ENCODE data around the gene LTA.

LTA gene

GRCh38 chr6:31574106-31575061, 2.3 kb downstream of the LTA start:
- DNase-seq = peak; percentile 57

GRCh38 chr6:31575335-31575901, 3.3 kb downstream of the LTA start, which contains the start of gene TNF:
Gene TNF, plus strand, starts transcription at chr6:31575565. Its CDS starts 177 bp downstream, at chr6:31575742.
- DNase-seq = peak; percentile 95

GRCh38 chr6:31575952-31576685, 4.0 kb downstream of the LTA start:
- DNase-seq = no peak

GRCh38 chr6:31576897-31577578, 4.9 kb downstream of the LTA start:
- DNase-seq = peak; percentile 82

- DNase-seq = no peak
Observed at GRCh38 chr6:31577579-31577966, 5.5 kb downstream of the LTA start.

GRCh38 chr6:31578184-31579118, 6.4 kb downstream of the LTA start:
- DNase-seq = no peak

GRCh38 chr6:31579119-31579505, 7.0 kb downstream of the LTA start:
- DNase-seq = no peak

DNA sequence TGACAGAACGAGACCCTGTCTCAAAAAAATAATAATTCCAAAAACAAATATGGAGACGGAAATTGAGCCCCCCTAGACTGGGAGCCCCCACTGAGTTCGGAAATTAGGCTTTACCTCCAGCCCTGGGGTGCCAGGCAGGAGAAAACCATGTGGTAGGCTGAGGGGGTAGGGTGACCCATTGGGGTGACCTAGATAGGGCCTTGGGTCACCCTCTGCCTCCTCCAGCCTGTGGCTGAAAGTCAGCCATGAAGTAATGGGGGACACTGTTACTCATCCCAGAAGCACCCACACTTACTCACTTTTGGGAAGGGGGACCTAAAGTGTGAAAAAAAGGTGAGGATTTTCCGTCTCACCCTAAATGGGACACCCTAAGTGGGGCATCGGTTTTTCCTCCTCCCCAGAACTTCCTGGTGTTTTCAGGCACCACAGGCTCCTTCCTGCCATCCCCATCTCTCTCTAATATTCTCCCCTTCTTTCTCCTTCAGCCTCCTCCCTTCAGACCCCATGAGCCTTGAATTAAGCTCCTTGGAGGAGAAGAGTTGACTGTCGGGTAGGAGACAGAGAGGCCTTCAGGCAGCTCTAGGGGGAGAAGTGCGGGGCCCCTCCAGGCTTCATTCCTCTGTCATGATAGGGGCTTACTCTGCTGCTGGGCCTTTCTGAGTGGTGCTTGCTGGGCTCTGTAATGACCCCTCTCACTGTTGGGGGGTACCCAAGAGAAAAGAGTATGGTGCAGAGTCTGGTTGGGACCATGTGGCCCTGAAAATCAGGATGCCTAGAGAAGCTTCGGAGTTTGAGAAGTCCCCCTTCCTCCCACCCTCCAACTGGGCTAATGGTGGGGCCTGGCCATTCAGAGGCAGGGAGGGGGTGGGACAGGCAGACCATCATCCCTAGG, 7.7 kb downstream of the LTA start:
- DNase-seq = no peak

DNA sequence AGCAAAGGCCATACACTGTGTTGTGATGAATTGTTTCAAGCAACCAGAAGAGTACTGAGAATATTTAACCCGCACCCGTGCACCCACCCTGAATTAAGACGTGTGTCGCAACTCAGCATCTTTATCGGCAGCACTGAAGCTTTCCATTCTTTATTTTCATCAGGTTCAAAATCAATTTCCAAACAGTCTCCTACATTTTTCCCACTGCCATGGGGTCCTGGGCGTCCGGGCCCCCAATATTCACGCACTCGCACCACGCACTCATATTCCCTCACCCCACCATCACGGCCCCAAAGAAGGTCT, 8.3 kb downstream of the LTA start:
- no peak for DNase-seq

GRCh38 chr6:31580807-31581433, 8.8 kb downstream of the LTA start:
- DNase-seq = peak; percentile 94

- DNase-seq = no peak
Observed at GRCh38 chr6:31581434-31582229, 9.5 kb downstream of the LTA start.

DNA sequence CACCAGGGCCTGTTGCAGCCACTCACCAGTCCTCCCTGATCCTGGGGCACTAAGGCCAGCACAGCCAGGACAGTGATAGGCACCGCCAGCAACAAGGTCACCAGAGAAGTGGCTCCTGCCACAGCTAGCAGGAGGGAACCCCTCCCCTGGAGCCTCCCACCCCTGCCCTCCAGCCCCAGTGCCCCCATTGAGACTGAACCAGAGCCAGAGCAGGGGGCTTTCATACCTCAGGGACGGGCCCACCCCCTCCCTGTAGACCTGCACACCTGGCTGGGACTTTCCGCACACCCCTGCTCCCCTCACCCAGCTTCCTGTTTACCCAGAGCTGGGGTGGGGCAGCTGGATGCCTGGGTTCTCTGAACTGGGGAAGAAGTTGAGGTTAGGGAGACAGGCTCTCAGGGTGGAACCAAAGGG, 10.1 kb downstream of the LTA start, which contains the start of gene LTB:
LTB (minus strand) TSS at position 195 of the 414 bp plus-strand sequence; CDS start at position 188, 7 bp downstream.
- peak; percentile 68 for DNase-seq

DNA sequence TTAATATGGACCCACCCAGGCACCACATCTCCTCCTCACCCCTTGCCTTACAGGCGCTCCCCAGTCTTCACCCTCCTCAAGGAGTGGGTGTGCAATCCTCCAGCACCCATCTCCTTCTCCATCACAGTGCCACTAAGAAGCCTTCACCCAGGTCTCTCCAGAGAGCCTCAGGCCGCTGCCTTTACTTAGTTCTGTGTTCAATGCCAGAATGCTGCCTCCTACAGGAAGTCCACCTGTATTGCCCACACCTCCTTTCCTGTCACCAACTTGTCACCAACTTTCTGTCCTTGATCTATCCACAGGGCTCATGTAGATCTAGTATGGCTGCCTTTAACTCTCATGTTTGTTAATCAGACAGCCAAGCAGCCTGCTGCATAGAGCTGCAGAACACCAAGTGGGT, 13.4 kb downstream of the LTA start:
- peak; percentile 81 for DNase-seq

GRCh38 chr6:31586008-31586407, 13.9 kb downstream of the LTA start, which contains the start of gene LST1:
Gene LST1, plus strand, starts transcription at chr6:31586277. Its CDS starts 1,023 bp downstream, at chr6:31587300.
- no peak for DNase-seq

DNA sequence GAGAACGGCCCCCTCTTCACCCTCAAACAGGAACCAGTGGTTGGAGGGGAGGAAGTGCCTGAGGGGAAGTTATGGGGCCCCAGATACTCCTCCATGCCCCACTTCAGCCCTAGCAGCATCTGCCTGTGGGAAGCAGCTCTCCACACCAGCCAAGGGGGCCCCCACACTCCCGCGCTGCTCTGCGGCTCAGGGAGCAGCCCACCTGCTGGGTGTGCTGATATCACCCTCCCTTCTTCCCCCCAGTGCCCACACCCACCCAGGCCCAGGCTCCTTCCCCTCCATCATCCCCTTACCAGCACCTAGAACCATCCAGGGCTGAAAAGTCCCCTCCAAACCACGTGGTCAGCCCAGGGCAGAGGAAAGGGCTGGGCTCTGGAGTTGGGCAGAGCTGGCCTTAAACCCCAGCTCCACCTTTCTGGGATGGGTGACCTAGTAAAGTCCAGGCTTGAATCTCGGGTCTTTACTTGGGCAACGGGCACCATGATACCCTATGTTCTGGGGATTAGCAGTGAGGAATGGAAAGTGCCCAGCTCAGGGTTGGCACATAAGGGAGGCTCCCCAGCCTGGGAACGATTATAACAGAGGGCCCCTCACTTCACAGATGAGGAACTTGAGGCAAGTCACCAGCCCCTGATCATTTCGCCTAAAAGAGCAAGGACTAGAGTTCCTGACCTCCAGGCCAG, 14.7 kb downstream of the LTA start:
- DNase-seq = peak; percentile 53

- DNase-seq = no peak
Observed at GRCh38 chr6:31587791-31588777, 16.0 kb downstream of the LTA start.
